Neural cell (in vitro differentiated cells): Measurements from ENCODE around the gene CHST11. TPM values are rescaled to one million over a fixed set of nuclear protein-coding genes. Genes with fewer than 3 reads are reported as not detected.

Source experiments
- H2AFZ ChIP-seq: fragments of 200-600, 300-800 bp; sonication (generic), shearing (Covaris generic); 2 replicates; pipeline ENCODE4 v1.6.0; 2014; ENCODE audit warnings: low read depth, mild to moderate bottlenecking, antibody characterized with exemption, low read length, moderate library complexity
- H3F3A ChIP-seq: fragments of 200-600 bp; shearing (Covaris generic); 2 replicates; pipeline ENCODE4 v1.6.1; 2016; ENCODE audit warnings: mild to moderate bottlenecking, moderate library complexity, mixed read lengths, antibody characterized with exemption, low read length; ENCODE audit not compliant: insufficient read depth, poor library complexity, severe bottlenecking
- H3K27ac ChIP-seq: fragments of 200-600, 300-800 bp; sonication (generic), shearing (Covaris generic); 2 replicates; pipeline ENCODE4 v1.5.1; 2014; ENCODE audit warnings: mild to moderate bottlenecking, low read length, moderate library complexity
- H3K27me3 ChIP-seq: fragments of 300-800, 200-600 bp; sonication (generic), shearing (Covaris generic); 2 replicates; pipeline ENCODE4 v1.6.0; 2014; ENCODE audit warnings: mild to moderate bottlenecking, low read depth, low read length, moderate library complexity; ENCODE audit not compliant: insufficient read depth
- H3K36me3 ChIP-seq: fragments of 300-800, 200-600 bp; sonication (generic), shearing (Covaris generic); 2 replicates; pipeline ENCODE4 v1.5.1; 2014; ENCODE audit warnings: mild to moderate bottlenecking, antibody characterized with exemption, low read length, moderate library complexity; ENCODE audit not compliant: insufficient read depth
- H3K4me2 ChIP-seq: fragments of 300-800, 200-600 bp; sonication (generic), shearing (Covaris generic); 2 replicates; pipeline ENCODE4 v1.6.0; 2014; ENCODE audit warnings: mild to moderate bottlenecking, low read length
- H3K4me3 ChIP-seq: fragments of 300-800, 200-600 bp; sonication (generic), shearing (Covaris generic); 2 replicates; pipeline ENCODE4 v1.5.1; 2014; ENCODE audit warnings: mild to moderate bottlenecking, low read length, moderate library complexity
- H3K79me2 ChIP-seq: fragments of 200-600 bp; shearing (Covaris generic); replicated peaks from 2 replicates; pipeline ENCODE4 v1.6.0; 2014; ENCODE audit warnings: mild to moderate bottlenecking, low read length, moderate library complexity; ENCODE audit not compliant: insufficient read depth
- H3K9ac ChIP-seq: fragments of 300-800, 200-600 bp; sonication (generic), shearing (Covaris generic); 2 replicates; pipeline ENCODE4 v1.6.1; 2016; ENCODE audit warnings: mild to moderate bottlenecking, low read length, mixed read lengths
- H3K9me2 ChIP-seq: fragments of 200-600 bp; shearing (Covaris generic); 2 replicates; pipeline ENCODE4 v1.6.1; 2016; ENCODE audit warnings: mild to moderate bottlenecking, low read length, mixed read lengths; ENCODE audit not compliant: insufficient read depth
- H3K9me3 ChIP-seq: fragments of 200-600, 300-800 bp; sonication (generic), shearing (Covaris generic); 2 replicates; pipeline ENCODE4 v1.6.1; 2016; ENCODE audit warnings: mild to moderate bottlenecking, mixed run types, low read length, moderate library complexity, mixed read lengths
- H4K20me1 ChIP-seq: fragments of 200-600 bp; shearing (Covaris generic); 2 replicates; pipeline ENCODE4 v1.6.1; 2016; ENCODE audit warnings: mild to moderate bottlenecking, mixed run types; ENCODE audit not compliant: insufficient read depth
- CTCF ChIP-seq: fragments of 450-650 bp; IDR thresholded peaks from 2 replicates; pipeline ENCODE4 v1.5.1; 2014; ENCODE audit warnings: antibody characterized with exemption, mild to moderate bottlenecking, moderate library complexity; ENCODE audit not compliant: poor library complexity, severe bottlenecking
- EP300 ChIP-seq: fragments of 450-650 bp; conservative IDR thresholded peaks from 2 replicates; pipeline ENCODE4 v1.6.1; 2014; ENCODE audit warnings: antibody characterized with exemption, mild to moderate bottlenecking, moderate library complexity; ENCODE audit not compliant: poor library complexity, severe bottlenecking
- EZH2 ChIP-seq: fragments of 200-600, 300-800 bp; shearing (Covaris generic), sonication (generic); IDR thresholded peaks from 2 replicates; pipeline ENCODE4 v1.6.1; 2014; ENCODE audit warnings: antibody characterized with exemption, low read length, borderline replicate concordance, mild to moderate bottlenecking; ENCODE audit not compliant: insufficient read depth, poor library complexity, severe bottlenecking
- MXI1 ChIP-seq: fragments of 450-650 bp; conservative IDR thresholded peaks from 2 replicates; pipeline ENCODE4 v1.6.1; 2014; ENCODE audit warnings: antibody characterized with exemption, mild to moderate bottlenecking; ENCODE audit not compliant: poor library complexity, severe bottlenecking
- POLR2AphosphoS5 ChIP-seq: IDR thresholded peaks from 2 replicates; pipeline ENCODE4 v1.6.1; 2012
- RAD21 ChIP-seq: fragments of 450-650 bp; conservative IDR thresholded peaks from 2 replicates; pipeline ENCODE4 v1.6.1; 2014; ENCODE audit warnings: antibody characterized with exemption, mild to moderate bottlenecking, moderate library complexity
- REST ChIP-seq: IDR thresholded peaks from 2 replicates; pipeline ENCODE4 v1.6.1; 2012; ENCODE audit warnings: borderline replicate concordance
- SMC3 ChIP-seq: fragments of 450-650 bp; conservative IDR thresholded peaks from 2 replicates; pipeline ENCODE4 v1.6.1; 2014; ENCODE audit warnings: antibody characterized with exemption, mild to moderate bottlenecking, moderate library complexity; ENCODE audit not compliant: poor library complexity
- TAF1 ChIP-seq: IDR thresholded peaks from 2 replicates; pipeline ENCODE4 v1.6.1; 2012; ENCODE audit warnings: low read depth
- polyA plus RNA-seq: library from polyadenylated mRNA; depleted of rRNA; stranded (reverse); fragments of >200 nt; gene quantifications from 2 replicates; pipeline ENCODE4 v1.2.3, GENCODE V29; 2014

The CHST11 gene
- polyA plus RNA-seq, 1 donor from 2014 or later, result 15.0 TPM

GRCh38 chr12:104502638-104503037 is 45.9 kb downstream of the CHST11 start (continued):
- TF ChIP-seq REST, result no peak
- TF ChIP-seq SMC3, result no peak
- TF ChIP-seq RAD21, result no peak

GRCh38 chr12:104503191-104503590 is 46.4 kb downstream of the CHST11 start:
- H3K36me3 ChIP-seq, result no peaks in the 10 kb centered on the region
- H3K9me3 ChIP-seq, result no peaks in the 10 kb centered on the region
- H3K4me2 ChIP-seq, result no peak overlapping the region
- H3K9me2 ChIP-seq, result no peaks in the 10 kb centered on the region
- H3K79me2 ChIP-seq, result peaks cover 3% of the 10 kb centered on the region
- H4K20me1 ChIP-seq, result no peaks in the 10 kb centered on the region
- H3K9ac ChIP-seq, result no peak overlapping the region
- H2AFZ ChIP-seq, result no peak overlapping the region
- H3K27me3 ChIP-seq, result no peaks in the 10 kb centered on the region
- no peak overlapping the region for H3K4me3 ChIP-seq
- H3K27ac ChIP-seq, result no peak overlapping the region
- no peaks in the 10 kb centered on the region for H3F3A ChIP-seq
- TF ChIP-seq RAD21 (no peak), POLR2AphosphoS5 (no peak), EZH2 (no peak), CTCF (no peak), EP300 (no peak), REST (no peak), MXI1 (no peak), SMC3 (no peak), TAF1 (no peak)
